Vagina (tissue), 2 donors: Measurements from ENCODE around the gene TRIO.

Experiments used
- POLR2A ChIP-seq, 2 donors: fragments of 450-650 bp; IDR thresholded peaks; one replicate each; pipeline ENCODE4 v1.6.1; 2017; ENCODE audit warnings: antibody characterized with exemption in 2 of 2, mild to moderate bottlenecking in 2 of 2, moderate library complexity in 2 of 2
- POLR2AphosphoS5 ChIP-seq, 2 donors: sonication (generic); formaldehyde crosslinking; IDR thresholded peaks; one replicate each; pipeline ENCODE4 v1.9.0; 2017; ENCODE audit warnings: antibody characterized with exemption in 2 of 2, mild to moderate bottlenecking in 2 of 2, low read depth in 1 of 2; ENCODE audit not compliant: insufficient read depth in 1 of 2
- TF ChIP-seq, protein P1 (sequence below), 3 experiments: fragments of 450-650 bp in 2 of 3; fragments of 200-600 bp in 1 of 3; sonication (generic) in 1 of 3; IDR thresholded peaks; one replicate each; pipeline ENCODE4 v1.5.1; 2017 to 2019; ENCODE audit warnings: antibody characterized with exemption in 3 of 3, mild to moderate bottlenecking in 2 of 3, moderate library complexity in 2 of 3

DNA sequence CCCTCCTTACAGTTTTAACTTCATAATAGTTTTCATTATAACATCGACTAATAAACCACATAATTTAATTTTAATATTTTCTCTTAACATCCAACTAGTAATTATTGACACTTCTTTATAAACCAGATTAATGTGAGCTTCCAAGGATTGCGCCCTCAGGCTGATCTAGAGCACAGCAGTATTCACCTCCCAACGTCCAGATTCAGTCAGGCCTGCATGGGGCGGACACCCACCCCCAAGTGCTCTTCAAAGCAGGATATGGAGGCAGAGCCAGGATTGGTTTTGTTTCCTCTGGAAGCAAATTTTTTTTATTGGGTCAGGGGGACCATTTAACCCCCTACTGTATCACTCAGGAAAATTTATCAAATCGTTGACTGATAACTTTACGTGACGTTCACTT lies 215.4 kb downstream of the TRIO start:
- TF ChIP-seq, protein P1, sequence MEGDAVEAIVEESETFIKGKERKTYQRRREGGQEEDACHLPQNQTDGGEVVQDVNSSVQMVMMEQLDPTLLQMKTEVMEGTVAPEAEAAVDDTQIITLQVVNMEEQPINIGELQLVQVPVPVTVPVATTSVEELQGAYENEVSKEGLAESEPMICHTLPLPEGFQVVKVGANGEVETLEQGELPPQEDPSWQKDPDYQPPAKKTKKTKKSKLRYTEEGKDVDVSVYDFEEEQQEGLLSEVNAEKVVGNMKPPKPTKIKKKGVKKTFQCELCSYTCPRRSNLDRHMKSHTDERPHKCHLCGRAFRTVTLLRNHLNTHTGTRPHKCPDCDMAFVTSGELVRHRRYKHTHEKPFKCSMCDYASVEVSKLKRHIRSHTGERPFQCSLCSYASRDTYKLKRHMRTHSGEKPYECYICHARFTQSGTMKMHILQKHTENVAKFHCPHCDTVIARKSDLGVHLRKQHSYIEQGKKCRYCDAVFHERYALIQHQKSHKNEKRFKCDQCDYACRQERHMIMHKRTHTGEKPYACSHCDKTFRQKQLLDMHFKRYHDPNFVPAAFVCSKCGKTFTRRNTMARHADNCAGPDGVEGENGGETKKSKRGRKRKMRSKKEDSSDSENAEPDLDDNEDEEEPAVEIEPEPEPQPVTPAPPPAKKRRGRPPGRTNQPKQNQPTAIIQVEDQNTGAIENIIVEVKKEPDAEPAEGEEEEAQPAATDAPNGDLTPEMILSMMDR (IDR thresholded peaks at IDR 0.05): no peak
- TF ChIP-seq POLR2A (IDR thresholded peaks at IDR 0.05) (no peak), POLR2AphosphoS5 (IDR thresholded peaks at IDR 0.05; ENCODE audit: insufficient read depth in 1 of 2, low read depth in 1 of 2) (no peak)
